ENCODE data around the gene OLAH.

Gene OLAH

GRCh38 chr10:15069230-15069629, 25.5 kb downstream of the OLAH start:
- no peak for DNase-seq (ENCODE audit: low spot score)

DNA sequence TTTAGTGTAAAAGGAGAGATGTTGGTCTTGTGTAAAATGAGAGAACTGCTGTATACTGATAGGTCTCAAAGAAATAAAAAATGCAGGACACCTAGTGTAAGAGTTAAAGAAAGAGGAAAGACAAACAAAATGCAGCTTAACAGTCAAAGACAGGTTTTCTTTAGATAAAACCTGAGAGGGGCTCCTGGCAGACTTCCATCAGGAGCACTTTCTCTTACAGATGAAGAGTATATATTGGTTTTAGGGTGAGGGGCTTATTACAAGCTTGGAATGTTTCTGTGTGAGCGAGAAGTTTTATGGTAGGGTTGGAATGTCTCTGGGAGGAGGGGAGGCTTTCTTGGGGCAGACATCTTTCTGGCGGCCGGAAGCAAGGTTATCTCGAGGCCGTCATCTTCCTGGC, 28.6 kb downstream of the OLAH start:
- DNase-seq (ENCODE audit: low spot score) = no peak

DNA sequence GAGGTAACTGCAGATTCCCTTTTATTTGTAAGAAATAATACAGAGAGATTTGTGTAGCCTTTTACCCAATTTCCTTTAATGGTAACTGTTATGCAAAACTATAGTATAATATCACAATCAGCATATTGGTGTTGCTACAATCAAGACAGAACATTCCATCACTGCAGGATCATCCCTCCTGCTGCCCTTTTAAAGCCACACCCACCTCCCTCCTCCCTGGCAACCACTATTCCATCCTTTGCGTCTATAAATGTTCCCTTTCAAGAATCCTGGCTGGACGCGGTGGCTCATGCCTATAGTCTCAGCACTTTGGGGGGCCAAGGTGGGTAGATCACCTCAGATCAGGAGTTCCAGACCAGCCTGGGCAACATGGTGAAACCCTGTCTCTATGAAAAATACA, 31.7 kb downstream of the OLAH start:
- DNase-seq (ENCODE audit: low spot score) = no peak

DNA sequence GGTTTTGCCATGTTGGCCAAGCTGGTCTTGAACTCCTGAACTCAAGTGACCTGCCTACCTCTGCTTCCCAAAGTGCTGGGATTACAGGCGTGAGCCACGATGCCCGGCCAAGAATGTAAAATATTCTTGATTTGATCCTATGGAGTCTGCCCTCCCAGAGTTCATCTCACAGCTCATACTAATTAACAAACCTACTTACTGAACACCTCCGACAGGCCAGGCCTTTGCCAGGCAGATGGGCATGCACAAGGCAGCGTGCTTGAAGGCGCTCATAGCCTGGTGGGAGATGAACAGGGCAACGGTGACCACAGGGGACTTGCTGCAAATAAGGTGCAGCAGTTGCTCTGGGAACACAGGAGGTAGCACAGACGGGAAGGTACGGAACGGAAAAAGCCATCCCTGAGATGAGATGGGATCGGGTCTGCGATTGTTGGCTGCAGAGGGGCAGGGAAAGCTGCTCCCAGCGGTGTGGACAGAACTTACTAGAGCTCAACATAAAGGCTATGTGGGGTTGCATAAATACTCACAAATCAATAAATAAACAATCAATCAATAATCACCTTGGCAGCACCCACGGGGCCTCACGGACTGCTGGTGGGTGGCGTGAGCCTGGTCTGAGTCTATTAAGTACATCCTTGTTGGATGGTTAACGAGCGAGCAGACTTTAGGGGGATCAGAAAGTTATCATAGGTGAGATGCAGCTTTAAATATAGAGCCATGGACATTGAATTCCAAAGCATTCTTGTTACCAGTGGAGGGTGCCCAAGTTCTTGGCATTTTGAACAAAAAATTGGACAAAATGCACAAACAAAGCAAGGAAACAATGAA, 40.1 kb downstream of the OLAH start:
- DNase-seq (ENCODE audit: low spot score) = no peak

- DNase-seq (ENCODE audit: low spot score) = peak; percentile 45
Measured at GRCh38 chr10:15084502-15084922, 40.8 kb downstream of the OLAH start.

- peak; percentile 79 for DNase-seq (ENCODE audit: low spot score)
Measured at GRCh38 chr10:15088428-15089261, 44.9 kb downstream of the OLAH start, which contains the start of gene ACBD7. Gene ACBD7 (minus strand): TSS chr10:15088776. CDS start chr10:15088728, 48 bp downstream.

DNA sequence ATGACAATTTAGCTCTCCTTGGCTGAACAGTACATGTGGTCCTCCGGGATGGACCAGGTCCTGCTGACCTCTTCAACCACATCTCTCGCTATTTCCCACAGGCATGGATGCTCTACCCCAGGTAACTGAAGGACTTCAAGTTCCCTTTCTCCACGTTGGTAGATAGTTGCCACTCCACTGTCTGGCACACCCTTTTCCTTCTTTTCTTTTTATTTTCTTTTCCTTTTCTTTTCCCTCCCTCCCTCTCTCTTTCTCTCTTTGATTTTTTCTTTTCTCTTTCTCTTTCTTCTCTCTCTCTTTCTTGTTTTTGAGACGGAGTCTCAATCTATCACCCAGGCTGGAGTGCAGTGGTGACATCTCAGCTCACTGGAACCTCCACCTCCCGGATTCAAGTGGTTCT, 47.7 kb downstream of the OLAH start:
- no peak for DNase-seq (ENCODE audit: low spot score)

GRCh38 chr10:15092855-15093408, 49.2 kb downstream of the OLAH start:
- DNase-seq (ENCODE audit: low spot score) = no peak

GRCh38 chr10:15096661-15097010, 52.9 kb downstream of the OLAH start:
- DNase-seq (ENCODE audit: low spot score) = no peak

- peak; percentile 95 for DNase-seq (ENCODE audit: low spot score)
Measured at GRCh38 chr10:15097011-15097812, 53.5 kb downstream of the OLAH start, which contains the start of gene RPP38. Gene RPP38 (plus strand): TSS chr10:15097355. CDS start chr10:15103315, 5,960 bp downstream.

DNA sequence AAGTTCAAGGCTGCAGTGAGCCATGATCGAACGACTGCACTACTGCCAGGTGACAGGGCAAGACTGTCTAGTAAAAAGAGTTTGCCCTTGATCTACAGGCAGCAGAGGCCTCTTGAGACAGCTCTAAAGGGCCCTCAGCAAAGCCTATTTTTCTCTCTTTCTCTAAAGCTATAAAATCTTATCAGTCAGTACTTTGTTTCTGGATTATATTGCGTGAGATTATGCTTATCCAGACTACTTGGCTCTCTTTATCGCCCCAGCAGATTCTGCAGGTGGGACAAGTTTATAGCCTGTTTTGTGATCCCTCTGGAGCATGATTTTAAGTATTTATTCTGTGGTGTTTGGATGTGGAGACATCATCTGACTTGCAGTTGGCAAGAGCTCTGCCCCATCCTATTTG, 56.1 kb downstream of the OLAH start:
- no peak for DNase-seq (ENCODE audit: low spot score)

DNA sequence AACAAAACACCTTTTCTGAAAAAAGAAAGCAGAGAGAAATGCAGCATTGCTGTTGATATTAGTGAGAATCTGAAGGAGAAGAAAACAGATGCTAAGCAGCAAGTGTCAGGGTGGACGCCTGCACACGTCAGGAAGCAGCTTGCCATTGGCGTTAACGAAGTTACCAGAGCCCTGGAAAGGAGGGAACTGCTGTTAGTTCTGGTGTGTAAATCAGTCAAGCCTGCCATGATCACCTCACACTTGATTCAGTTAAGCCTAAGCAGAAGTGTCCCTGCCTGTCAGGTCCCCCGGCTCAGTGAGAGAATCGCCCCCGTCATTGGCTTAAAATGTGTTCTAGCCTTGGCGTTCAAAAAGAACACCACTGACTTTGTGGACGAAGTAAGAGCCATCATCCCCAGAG, 59.8 kb downstream of the OLAH start:
- DNase-seq (ENCODE audit: low spot score) = no peak

DNA sequence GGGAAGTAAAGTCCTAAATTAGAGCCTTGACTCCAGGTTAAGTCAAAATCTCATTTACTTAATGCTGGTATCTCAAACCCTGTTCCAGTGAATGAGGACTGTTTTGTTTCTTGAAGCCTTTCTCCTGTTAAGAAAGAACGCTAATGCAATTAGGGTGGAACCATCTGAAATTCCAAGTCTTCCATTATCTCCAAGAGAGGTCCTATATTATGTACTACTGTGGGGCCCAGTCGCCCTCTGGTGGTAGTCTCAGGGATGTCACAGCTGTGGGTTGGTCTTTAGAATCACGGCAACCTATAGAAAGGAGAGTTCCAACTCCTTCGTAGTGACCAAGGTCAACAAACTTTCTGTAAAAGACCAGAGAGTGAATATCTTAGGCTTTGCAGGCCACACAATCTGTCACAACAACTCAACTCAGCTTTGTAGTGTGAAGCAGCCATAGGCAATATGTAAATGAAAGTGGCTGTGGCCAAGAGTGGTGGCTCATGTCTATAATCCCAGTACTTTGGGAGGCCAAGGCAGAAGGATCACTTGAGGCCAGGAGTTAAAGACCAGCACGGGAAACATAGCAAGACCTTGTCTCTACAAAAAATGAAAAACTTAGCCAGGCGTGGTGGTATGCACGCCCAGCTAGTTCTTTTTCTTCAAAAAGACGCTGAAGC, 62.7 kb downstream of the OLAH start:
- peak; percentile 39 for DNase-seq (ENCODE audit: low spot score)

- no peak for DNase-seq (ENCODE audit: low spot score)
Measured at GRCh38 chr10:15112657-15113056, 68.9 kb downstream of the OLAH start.

DNA sequence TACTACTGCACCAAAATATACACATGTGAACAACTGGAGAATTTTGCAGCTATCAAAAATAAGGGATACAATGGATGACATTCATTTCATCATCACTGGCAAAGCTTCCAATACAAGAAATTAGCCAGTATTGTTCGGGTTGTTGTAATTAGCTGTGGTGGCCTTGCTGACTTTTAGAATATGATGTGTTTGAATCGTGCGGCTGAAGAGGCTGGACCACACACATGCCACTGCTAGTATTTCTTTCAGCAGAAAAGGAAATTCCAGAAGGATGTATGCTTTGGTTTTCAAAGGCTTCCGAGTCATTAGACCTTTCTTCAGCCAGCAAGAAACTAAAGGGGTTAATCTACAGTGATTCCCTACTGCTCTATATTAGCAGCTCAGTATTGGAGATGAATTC, 70.0 kb downstream of the OLAH start:
- DNase-seq (ENCODE audit: low spot score) = no peak

DNA sequence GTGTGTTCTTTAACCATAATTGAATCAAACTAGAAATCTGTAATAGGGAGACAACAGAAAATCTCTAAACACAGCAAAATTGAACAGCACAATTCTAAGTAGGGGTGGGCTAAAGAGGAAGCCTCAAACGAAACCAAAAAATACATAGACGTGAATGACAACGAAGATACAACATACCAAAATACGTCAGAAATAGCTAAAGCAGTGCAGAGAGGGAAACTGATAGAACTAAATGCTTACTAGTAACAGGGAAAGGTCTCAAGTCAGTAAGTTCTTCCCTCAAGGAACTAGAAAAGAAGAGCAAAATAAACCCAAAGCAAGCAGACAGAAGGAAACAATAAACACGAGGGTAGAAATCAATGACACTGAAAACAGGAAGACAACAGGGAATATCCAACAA, 72.5 kb downstream of the OLAH start:
- DNase-seq (ENCODE audit: low spot score) = no peak

DNA sequence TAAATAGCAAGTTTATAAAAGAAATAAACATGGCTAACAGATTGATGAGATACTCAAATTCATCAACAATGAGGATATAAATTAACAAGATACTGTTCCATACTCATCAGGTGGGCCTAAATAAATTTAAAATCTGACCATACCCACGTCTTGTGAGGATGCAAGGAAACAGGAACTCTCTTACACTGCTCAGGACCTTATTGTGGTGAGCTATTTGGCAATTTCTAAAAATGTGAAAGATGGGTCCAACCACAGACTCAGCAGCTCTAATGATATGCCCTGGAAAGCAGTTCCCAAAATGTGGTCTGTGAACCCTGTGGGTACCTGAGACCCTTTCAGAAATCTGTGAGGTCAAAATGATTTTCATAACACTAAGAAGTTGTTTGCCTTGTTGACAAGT, 74.9 kb downstream of the OLAH start:
- DNase-seq (ENCODE audit: low spot score) = no peak

DNA sequence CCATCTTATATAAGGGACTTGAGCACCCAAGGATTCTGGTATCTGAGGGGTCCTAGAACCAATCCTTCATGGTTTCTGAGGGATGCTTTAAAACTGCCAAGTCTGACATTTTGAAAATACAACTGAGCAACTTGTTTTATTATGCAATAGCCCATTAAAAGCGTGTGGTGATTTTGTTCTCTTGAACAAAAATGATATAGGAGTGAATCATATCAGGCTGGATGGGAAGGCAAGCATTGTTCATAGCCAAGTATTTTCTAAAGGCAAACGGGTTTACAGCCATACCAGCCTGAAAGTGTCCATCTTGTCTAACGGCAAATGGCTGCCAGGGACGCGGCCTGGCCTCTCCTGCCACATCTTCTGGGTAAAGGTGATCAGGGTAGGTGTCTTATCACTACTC, 76.8 kb downstream of the OLAH start:
- DNase-seq (ENCODE audit: low spot score) = no peak

DNA sequence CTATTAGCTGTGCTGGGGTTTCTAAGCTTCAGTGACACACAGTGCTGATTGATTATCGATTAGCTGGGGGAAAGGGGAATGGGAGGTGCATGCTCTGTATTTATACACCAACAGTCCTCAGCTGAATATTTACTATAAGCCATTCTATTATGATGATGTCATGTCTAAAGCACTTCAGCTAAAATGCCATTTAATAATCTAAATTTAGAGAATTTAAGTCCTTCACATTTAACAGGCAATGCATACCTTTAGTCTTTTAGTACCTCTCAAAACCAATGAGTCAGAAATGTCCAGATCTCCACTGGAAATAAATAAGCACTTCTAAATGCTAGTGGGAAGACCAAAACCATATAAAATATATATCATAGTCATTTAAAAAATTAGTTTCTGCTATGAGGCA, 78.0 kb downstream of the OLAH start:
- DNase-seq (ENCODE audit: low spot score) = no peak

DNA sequence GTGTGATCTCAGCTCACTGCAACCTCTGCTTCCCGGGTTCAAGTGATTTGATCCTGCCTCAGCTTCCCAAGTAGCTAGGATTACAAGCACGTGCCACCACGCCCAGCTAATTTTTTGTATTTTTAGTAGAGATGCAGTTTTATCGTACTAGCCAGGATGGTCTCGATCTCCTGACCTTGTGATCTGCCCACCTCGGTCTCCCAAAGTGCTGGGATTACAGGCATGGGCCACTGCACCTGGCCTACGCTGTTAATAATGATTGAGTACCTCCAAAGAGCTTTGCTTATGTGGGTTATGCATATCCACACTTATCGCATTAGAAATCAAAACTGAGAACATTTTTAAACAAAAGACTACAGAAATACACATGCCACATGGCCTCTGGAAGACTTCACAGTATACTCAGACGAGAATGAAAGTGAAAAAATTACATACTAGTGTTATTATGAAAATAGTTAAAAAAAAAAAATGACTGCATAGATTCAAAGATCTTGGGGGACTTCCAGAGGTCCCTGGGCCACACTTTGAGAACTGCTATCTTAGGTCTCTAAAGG, 78.8 kb downstream of the OLAH start:
- DNase-seq (ENCODE audit: low spot score) = no peak

All from putamen (tissue), 1 donor.